Activated naive CD8-positive, alpha-beta T cell treated with anti-CD3 and anti-CD28 coated beads, Interleukin-2, amount 50 U/mL, for 16 hours (primary cell): ENCODE measurements around the gene SUCNR1.
"Not testable (repeated sequence)": the region's sequence is repeated elsewhere in the genome, so short reads cannot be mapped to it uniquely, and the experiment has no call there.

Experiments used
- DNase-seq: peaks from one replicate; pipeline ENCODE4 v3.0.0-alpha.2; 2020; ENCODE audit warnings: low read depth, low spot score

SUCNR1 gene

DNA sequence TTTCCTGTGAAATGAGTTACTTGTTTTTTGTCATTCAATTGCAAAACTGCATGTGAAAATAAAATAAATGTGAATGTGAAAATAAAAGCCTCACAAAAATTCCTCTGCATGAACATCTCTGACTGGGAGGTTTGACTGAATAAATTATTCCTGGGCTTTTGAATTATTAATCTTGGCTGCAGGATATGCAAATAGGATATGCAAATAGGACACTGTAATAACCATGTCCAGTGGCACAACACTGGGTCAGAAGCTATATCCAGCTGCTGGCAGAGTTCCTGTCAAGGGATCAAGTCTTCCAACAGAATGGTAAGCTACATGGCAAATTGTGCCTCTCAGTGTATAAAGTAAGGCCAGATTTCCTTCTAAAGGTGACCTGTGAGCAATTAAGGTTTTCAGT lies at the start of gene SUCNR1:
TSS of gene SUCNR1 (plus strand) at position 246 of the 400 bp plus-strand sequence. CDS start 6,250 bp downstream, outside the sequence.
- DNase-seq = no peak

DNA sequence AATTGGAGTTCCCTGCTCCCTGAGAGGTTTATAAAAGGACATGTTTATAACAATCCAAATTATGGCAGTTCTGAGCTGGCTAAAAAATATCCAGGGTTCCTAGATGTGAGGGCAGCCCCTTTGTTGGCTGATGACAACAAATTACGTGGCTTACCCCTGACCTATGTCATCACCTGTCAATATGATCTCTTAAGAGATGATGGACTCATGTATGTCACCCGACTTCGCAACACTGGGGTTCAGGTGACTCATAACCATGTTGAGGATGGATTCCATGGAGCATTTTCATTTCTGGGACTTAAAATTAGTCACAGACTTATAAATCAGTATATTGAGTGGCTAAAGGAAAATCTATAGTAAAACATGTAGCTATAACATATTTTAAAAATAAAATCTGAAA lies 45.6 kb upstream of the SUCNR1 start:
- no peak for DNase-seq

DNA sequence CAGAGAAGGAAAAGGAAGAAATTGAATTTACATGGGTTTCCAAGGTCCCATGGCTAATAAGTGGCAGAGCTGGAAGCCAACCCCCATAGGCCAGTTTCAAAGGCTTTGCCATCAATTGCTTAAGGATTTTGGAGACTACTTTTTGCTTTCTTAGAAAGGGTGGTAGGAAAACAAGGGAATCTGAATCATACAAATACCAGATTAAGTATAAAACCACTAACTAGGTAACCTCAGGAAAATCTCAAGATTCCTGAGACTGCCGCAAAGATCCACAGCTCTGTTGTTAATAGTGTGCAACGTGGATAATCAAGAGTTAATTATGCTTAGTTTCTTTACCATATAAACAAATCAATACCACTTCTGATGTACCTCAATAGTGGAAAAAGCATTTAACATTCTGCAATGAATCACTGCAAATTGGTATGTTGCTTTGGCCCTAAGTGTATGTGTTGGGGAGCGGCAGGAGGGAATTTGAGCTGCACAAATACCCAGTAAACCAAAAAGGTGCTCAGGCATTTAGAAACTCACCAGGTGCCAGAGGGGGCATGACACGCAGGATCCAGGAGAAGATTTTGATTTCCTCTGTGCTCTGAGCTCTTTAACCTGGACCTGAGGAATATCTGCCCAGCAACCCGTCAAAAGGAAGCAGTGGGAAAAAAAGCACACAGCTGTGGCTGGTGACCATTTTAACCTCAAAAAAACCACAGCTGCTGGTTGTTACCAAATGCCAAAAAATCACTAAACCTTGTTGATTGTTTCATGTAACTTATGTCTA lies 37.5 kb upstream of the SUCNR1 start:
- DNase-seq = no peak

DNA sequence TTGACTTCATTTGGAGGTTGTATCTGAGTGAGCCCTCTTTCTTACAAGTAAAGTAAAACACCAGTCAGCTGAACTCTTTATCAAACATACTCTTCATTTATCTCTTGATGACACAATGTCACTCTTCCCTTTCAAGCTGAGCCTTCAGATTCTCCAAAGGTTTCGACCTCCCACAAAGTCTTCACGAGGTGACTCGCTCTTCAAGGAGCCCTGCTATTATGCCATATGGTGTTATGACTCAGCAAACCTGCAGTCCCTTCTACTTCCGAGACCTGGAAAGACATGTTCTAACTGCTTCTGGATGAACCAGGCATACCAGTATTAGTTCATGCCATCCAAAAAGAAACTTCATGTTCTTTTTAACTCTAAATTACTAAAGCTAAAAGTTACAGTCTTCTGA lies 36.4 kb upstream of the SUCNR1 start:
- no peak for DNase-seq

DNA sequence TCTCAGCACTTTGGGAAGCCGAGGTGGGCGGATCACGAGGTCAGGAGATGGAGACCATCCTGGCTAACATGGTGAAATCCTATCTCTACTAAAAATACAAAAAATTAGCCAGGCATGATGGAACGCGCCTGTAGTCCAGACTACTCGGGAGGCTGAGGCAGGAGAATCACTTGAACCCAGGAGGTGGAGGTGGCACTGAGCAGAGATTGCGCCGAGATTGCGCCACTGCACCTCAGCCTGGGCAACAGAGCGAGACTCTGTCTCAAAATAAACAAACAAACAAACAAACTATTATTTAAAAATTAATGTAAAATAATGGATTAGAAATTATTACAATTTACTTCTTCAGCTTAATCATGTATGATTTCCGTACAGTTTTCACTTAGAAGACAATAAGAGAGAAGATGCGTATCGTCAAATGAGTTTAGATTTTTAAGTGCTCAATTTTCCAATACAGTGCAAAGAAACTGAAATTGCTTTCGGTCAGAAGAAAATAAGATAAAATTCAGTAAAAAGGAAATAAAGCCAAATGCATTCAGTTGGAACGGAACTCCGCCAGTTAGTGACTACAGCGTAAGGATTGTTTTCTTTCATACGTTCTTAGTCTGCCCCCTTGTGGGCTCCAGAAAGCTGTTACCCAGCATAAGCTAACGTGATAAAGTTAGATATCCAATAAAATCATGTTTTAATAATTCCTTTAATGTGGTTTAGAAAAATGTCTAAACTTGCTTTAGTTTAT lies 34.7 kb upstream of the SUCNR1 start:
- DNase-seq = no peak

DNA sequence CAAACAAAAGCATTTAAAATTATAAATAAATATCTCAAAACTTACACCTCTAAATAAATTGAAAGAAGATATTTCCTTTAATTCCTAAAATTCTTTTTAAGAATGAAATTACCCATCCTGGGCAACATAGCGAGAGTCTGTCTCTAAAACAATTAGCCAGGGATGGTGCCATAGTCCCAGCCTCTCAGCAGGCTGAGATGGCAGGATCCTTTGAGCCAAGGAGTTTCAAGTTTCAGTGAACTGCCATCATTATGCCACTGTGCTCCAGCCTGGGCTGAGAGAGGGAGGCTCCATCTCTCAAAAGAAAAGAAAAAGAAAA lies 34.2 kb upstream of the SUCNR1 start:
- DNase-seq = no peak

- DNase-seq = no peak
These were observed 31.6 kb upstream of the SUCNR1 start for GRCh38 chr3:151841801-151842200.

DNA sequence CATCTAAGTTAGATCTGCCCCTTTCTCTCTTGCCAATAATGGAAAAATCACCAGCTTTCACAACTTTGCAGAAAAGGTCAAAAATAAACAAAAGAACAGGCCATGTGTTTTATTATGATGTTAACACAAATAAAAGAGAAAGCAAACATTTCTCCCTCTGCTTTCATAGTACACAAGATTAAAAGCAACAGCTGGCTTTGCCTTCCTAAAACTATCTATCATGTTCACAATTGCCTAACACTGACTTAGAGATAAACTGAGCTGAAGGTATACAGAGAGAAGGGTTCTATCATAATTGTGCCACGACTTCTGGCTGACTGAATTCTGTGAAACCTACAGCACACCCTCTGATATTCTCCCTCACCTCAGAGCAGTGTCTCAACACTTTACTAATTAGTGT lies 30.2 kb upstream of the SUCNR1 start:
- DNase-seq = no peak

DNA sequence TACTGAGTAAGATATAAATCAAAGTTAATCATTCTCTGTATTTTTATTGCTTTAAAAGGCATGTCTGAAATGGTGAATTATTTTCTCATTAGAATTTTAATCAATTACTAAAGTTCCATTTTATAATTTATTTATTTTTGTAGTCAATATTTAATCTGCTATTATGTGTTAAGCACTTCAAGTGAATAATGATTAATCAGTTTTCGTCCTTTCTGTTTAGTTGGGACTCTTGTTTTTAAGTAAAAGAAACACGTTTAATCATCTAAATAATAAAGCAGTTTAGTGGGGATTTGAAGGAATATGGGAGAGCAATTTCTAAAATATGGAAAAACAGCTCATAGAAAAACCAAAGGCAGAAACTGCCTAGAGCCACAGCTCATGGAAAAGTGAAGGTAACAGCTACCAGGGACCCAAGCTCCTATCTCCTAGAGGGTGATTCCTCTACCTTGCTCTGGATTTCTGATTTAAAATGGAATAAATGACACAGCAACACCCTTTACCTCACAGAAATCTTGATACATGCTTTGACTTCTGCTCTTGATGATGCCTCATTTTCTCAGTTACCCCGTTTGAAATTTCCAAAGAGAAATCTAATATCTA lies 28.0 kb upstream of the SUCNR1 start:
- DNase-seq = no peak

DNA sequence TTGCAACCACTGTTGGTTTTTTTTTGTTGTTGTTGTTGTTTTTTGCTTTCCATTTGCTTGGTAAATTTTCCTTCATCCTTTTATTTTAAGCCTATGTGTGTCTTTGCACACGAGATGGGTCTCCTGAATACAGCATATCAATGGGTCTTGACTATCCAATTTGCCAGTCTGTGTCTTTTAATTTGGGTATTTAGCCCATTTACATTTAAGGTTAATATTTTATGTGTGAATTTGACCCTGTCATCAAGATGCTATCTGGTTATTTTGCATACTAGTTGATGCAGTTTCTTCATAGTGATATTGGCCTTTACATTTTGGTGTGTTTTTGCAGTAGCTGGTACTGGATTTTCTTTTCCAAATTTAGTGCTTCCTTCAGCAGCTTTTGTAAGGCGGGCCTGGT lies 23.4 kb upstream of the SUCNR1 start:
- not testable (repeated sequence) for DNase-seq

- no peak for DNase-seq
These were observed 21.2 kb upstream of the SUCNR1 start for GRCh38 chr3:151852074-151852811.

- DNase-seq = no peak
These were observed 17.3 kb upstream of the SUCNR1 start for GRCh38 chr3:151856118-151856517.

DNA sequence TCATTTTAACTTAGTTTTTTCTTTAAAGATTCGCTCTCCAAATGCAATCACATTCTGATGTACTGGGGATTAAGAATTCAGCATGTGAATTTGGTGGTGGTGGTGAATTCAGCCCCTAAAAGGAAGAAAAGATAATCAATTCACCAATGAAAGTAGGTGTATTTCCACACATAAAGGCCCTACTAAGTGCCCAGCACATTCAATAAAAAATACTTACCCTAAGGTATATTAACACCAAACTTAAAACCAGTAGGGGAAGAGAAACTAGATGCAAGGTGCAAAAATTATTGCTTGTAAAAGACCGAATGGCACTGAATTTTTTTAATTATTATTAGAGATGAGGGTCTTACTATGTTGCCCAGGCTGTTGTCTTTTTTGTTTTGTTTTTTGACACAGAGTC lies 16.8 kb upstream of the SUCNR1 start:
- no peak for DNase-seq

- DNase-seq = no peak
These were observed 14.2 kb upstream of the SUCNR1 start for GRCh38 chr3:151859233-151859673.

DNA sequence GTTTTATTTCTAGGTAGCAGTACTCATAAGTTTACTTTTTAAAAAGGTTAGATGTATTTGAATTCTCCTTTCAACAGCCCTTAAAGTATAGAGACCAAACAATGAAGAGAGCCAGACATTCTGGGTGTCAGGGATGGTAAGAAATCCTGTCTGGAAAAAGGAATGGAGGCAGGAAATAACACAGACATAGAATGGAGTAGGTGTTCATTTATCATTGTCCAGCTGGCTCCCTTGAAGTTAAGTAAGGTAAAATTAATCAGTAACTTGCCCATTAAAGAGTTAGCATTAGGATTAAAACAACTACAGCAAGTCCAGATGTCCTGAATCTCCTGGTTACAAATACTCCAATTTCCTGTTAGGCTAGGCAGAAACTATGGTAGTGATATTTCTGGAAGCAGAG lies 13.5 kb upstream of the SUCNR1 start:
- no peak for DNase-seq

DNA sequence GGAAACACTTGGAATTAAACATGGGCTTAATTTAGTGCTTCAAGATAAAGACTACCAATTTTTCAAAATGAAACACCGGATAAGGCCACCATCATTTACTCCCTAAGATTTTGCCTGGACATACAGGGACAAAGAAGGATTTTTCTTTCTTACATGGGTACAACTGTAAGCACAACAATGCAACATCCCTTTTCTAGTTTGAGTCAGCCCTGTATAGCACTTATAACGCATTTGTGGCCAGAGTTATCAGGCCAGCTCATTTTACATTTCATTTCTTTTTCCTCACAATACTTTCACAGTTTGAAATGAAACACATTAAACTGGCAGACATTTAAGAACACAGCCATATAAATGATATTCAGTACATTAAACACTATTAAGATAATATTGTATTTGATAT lies 9.8 kb upstream of the SUCNR1 start:
- DNase-seq = no peak

DNA sequence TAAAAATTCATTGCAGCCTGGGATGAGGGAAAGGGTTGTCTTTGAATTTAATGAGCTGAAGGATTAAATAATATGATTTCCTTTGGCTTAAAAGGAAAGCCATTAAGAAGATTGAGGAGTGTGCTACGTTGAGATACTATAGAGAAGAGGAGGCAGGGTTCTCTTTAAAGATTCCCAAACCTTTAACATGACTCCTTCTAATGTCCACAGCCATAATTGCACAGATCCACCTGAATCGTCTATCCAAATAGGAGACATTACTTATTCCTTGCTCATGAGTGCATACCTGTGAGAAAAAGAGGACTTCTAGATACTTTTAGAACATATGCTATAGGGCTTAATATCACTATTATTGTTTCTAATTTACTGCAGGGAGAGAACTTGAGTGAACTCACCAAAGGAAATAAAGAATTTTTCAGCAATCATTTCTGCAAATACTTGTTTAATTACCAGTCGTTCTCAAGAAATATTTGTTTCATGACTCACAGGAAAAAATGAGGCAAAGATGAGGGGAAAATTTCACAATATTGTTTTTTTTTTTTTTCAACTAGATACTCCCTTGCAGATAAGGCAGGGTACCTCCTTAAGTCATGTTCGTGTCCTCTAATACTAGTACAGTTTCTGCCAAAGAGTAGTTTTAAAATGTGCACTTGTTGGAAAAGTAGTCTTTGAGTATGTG lies 8.9 kb upstream of the SUCNR1 start:
- DNase-seq = no peak

- no peak for DNase-seq
These were observed 6.6 kb upstream of the SUCNR1 start for GRCh38 chr3:151866711-151867410.

DNA sequence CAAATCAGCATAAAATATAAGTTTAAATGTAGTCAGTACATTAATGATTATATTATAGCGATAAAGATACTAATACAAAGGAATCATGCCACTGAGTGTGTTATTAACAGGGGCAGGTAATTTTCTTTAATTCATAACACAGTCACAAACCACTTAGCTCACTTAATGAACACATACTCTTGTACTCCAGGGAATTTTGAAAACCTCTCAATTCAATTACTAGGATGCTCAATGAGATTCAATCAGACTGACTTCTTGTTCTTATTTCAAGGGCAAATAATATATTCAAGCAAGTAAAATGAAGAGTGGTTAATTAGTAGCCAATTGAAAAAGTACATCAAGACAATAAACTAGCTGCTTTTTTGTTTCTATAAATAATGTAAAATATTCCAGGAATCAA lies 5.8 kb upstream of the SUCNR1 start:
- no peak for DNase-seq

- DNase-seq = no peak
These were observed 4.3 kb upstream of the SUCNR1 start for GRCh38 chr3:151869181-151869580.
